WTC11 (cell line): Measurements from ENCODE around the gene SLC26A11. TPM values are rescaled to one million over a fixed set of nuclear protein-coding genes. Genes with fewer than 3 reads are reported as not detected.

Experiments used
- ATAC-seq: fragments of 200-7000 bp; cut with Tn5 transposase; 2 replicates; pipeline ENCODE4 v1.10.0; 2021; ENCODE audit warnings: mild to moderate bottlenecking, moderate library complexity
- CTCF ChIA-PET: fragments of 300-600 bp; sonication (Branson Sonifier 250); formaldehyde crosslinking; loops from one replicate; lab custom pipeline; 2021; ENCODE audit warnings: antibody characterized with exemption; lab: Charles Lee
- POLR2A ChIA-PET: fragments of 350-600 bp; sonication (Branson Sonifier 250); formaldehyde crosslinking; loops from one replicate; lab custom pipeline; 2021; ENCODE audit warnings: antibody characterized with exemption; lab: Charles Lee
- DNase-seq: peaks from one replicate; pipeline ENCODE4 v3.0.0; 2021; ENCODE audit warnings: low spot score
- H3K27ac Mint-ChIP-seq: 2 replicates; pipeline ENCODE4 v1.8.0; 2021; ENCODE audit warnings: mixed read lengths
- H3K27me3 Mint-ChIP-seq: 2 replicates; pipeline ENCODE4 v1.8.0; 2021; ENCODE audit warnings: low read depth, mild to moderate bottlenecking, moderate library complexity, mixed read lengths
- H3K36me3 Mint-ChIP-seq: 2 replicates; pipeline ENCODE4 v1.8.0; 2021; ENCODE audit warnings: mixed read lengths
- H3K4me1 Mint-ChIP-seq: 2 replicates; pipeline ENCODE4 v1.8.0; 2022; ENCODE audit warnings: mixed read lengths
- H3K4me3 Mint-ChIP-seq: 2 replicates; pipeline ENCODE4 v1.8.0; 2021; ENCODE audit warnings: mild to moderate bottlenecking, moderate library complexity, mixed read lengths
- H3K9me3 Mint-ChIP-seq: 2 replicates; pipeline ENCODE4 v1.8.0; 2021; ENCODE audit warnings: mixed read lengths
- CBFB ChIP-seq: sonication (generic); formaldehyde crosslinking; IDR thresholded peaks from 2 replicates; pipeline ENCODE4 v1.8.1; 2022; ENCODE audit warnings: mild to moderate bottlenecking, low read depth, missing genetic modification reagents
- CREM ChIP-seq: sonication (generic); formaldehyde crosslinking; IDR thresholded peaks from 2 replicates; pipeline ENCODE4 v1.8.1; 2022; ENCODE audit warnings: mild to moderate bottlenecking, missing genetic modification reagents, moderate library complexity
- ELF4 ChIP-seq: sonication (generic); formaldehyde crosslinking; IDR thresholded peaks from 2 replicates; pipeline ENCODE4 v1.8.1; 2022; ENCODE audit warnings: low read depth, mild to moderate bottlenecking, moderate library complexity, missing genetic modification reagents
- FOXK1 ChIP-seq: sonication (generic); formaldehyde crosslinking; IDR thresholded peaks from 2 replicates; pipeline ENCODE4 v1.8.0; 2022; ENCODE audit warnings: mild to moderate bottlenecking, moderate library complexity, missing genetic modification reagents
- NFE2L1 ChIP-seq: sonication (generic); formaldehyde crosslinking; IDR thresholded peaks from 2 replicates; pipeline ENCODE4 v1.8.1; 2023; ENCODE audit warnings: missing genetic modification reagents
- SP1 ChIP-seq: sonication (generic); formaldehyde crosslinking; conservative IDR thresholded peaks from 2 replicates; pipeline ENCODE4 v1.8.1; 2022; ENCODE audit warnings: missing genetic modification reagents
- TP53 ChIP-seq: sonication (generic); formaldehyde crosslinking; IDR thresholded peaks from 2 replicates; pipeline ENCODE4 v1.8.1; 2023; ENCODE audit warnings: mild to moderate bottlenecking, missing genetic modification reagents
- ZNF121 ChIP-seq: sonication (generic); formaldehyde crosslinking; IDR thresholded peaks from 2 replicates; pipeline ENCODE4 v1.8.0; 2023; ENCODE audit warnings: missing genetic modification reagents
- ZNF416 ChIP-seq: fragments of 250-450 bp; sonication (Bioruptor Pico); IDR thresholded peaks from 2 replicates; pipeline ENCODE4 v1.9.0; 2021; ENCODE audit warnings: mild to moderate bottlenecking, inconsistent platforms
- ZNF423 ChIP-seq: fragments of 250-450 bp; sonication (Bioruptor Pico); IDR thresholded peaks from 2 replicates; pipeline ENCODE4 v2.1.2; 2022; ENCODE audit warnings: mild to moderate bottlenecking, moderate library complexity
- total RNA-seq: library from RNA; stranded (reverse); gene quantifications from 3 replicates; pipeline ENCODE4 v1.2.3, GENCODE V29; 2021
- TF ChIP-seq, protein P1 (sequence below): sonication (generic); formaldehyde crosslinking; IDR thresholded peaks from 2 replicates; pipeline ENCODE4 v1.8.1; 2022; ENCODE audit warnings: low read depth, mild to moderate bottlenecking, moderate library complexity, missing genetic modification reagents, borderline replicate concordance
- TF ChIP-seq, protein P2 (sequence below): fragments of 250-450 bp; sonication (Bioruptor Pico); IDR thresholded peaks from 2 replicates; pipeline ENCODE4 v1.9.0; 2021; ENCODE audit warnings: moderate library complexity, mild to moderate bottlenecking, inconsistent platforms, borderline replicate concordance
- TF ChIP-seq, protein P3 (sequence below): sonication (generic); formaldehyde crosslinking; IDR thresholded peaks from 2 replicates; pipeline ENCODE4 v1.8.1; 2022; ENCODE audit warnings: mild to moderate bottlenecking, moderate library complexity, missing genetic modification reagents
- TF ChIP-seq, protein P4 (sequence below): fragments of 250-450 bp; sonication (Bioruptor Pico); IDR thresholded peaks from 2 replicates; pipeline ENCODE4 v1.9.0; 2021; ENCODE audit warnings: mild to moderate bottlenecking, borderline replicate concordance
- TF ChIP-seq, protein P5 (sequence below): fragments of 250-450 bp; sonication (Bioruptor Pico); IDR thresholded peaks from 2 replicates; pipeline ENCODE4 v1.9.0; 2021; ENCODE audit warnings: mild to moderate bottlenecking

The SLC26A11 gene
- total RNA-seq, 1 experiment from 2014 or later = 26.4 TPM

DNA sequence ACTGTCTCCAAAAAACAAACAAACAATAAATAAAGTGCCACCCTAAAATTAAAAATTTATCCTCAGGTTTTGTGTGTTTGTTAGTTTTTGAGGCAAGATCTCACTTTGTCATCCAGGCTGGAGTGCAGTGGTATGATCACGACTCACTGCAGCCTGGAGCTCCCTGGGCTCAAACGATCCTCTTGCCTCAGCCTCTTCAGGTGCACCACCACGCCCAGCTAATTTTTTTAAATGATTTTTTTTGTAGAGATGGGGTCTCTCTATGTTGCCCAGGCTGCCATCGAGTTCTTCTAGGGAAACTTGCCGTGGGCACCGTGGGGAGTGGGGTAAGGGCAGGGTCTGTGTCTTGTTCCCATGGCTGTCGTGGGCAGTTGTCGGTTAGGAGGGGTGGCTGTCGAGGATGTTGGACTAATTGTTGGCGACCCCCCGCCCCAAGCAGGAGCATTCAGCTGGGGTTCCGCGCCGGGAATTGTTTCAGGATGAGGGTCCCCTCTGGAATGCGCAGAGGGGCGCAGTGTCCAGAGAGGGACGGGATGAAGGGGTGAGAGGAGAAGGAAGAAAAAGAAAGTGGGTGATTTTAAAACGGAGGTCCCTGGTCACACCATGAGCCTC is 39.3 kb downstream of the SLC26A11 start:
- Mint-ChIP-seq H3K4me3 (peak overlapping the region; percentile 88), H3K27ac (peak overlapping the region; percentile 99), H3K36me3 (peaks cover 3% of the 10 kb centered on the region), H3K9me3 (no peaks in the 10 kb centered on the region), H3K27me3 (no peaks in the 10 kb centered on the region), H3K4me1 (peaks cover 66% of the 10 kb centered on the region)
- DNase-seq (no peak), ATAC-seq (no peak)
- ChIA-PET CTCF (interaction anchor here (1.6 kb wide), 1 partner anchor 177 kb away, joined by 3 read pairs; no protein-coding TSS in a partner anchor), POLR2A (no interaction called here)
- TF ChIP-seq, protein P1, sequence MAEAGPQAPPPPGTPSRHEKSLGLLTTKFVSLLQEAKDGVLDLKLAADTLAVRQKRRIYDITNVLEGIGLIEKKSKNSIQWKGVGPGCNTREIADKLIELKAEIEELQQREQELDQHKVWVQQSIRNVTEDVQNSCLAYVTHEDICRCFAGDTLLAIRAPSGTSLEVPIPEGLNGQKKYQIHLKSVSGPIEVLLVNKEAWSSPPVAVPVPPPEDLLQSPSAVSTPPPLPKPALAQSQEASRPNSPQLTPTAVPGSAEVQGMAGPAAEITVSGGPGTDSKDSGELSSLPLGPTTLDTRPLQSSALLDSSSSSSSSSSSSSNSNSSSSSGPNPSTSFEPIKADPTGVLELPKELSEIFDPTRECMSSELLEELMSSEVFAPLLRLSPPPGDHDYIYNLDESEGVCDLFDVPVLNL = no peak
- peak; percentile 88 for TF ChIP-seq ZNF121 (CRISPR knock-in tag)

DNA sequence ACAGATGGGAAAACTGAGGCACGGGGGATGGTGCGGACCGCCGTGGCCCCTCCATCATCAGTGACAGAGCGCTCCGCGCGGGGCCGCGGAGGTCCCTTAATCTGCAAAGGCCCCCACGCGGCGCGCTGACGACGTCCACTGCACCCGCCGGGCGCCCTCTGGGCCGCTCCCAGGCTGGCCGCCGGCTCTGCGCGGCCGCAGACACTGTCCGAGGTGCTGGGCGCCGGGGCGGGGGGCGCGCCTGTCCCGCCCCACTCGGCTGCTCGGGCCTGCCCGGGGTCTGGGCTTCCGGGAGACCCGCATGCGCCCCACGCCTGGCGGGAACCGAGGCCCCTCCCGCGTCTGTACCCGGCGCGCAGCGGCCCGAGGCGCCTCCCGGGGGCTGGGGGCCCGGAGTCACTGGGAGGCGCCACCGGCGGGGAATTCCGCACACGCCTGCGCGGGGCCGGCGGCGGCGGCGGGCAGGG is 39.9 kb downstream of the SLC26A11 start:
- POLR2A ChIA-PET = interaction anchor here (0.6 kb wide), 1 partner anchor 12 kb away, joined by 3 read pairs; no protein-coding TSS in a partner anchor
- H3K9me3 Mint-ChIP-seq = no peaks in the 10 kb centered on the region
- peaks cover 67% of the 10 kb centered on the region for H3K4me1 Mint-ChIP-seq
- DNase-seq (peak; percentile 72), ATAC-seq (peak; percentile 53)
- H3K27ac Mint-ChIP-seq = peak overlapping the region; percentile 99
- peak overlapping the region; percentile 88 for H3K4me3 Mint-ChIP-seq
- no peaks in the 10 kb centered on the region for H3K27me3 Mint-ChIP-seq
- TF ChIP-seq ZNF416 (CRISPR knock-in tag) (0 out of 2 replicates have a peak, but pooled peaks have one; percentile 26), NFE2L1 (no peak), ELF4 (0 out of 2 replicates have a peak, but pooled peaks have one; percentile 53), TP53 (peak; percentile 42; the same call in 1 of the 2 replicates), FOXK1 (CRISPR knock-in tag) (0 out of 2 replicates have a peak, but pooled peaks have one; percentile 13), CREM (CRISPR knock-in tag) (0 out of 2 replicates have a peak, but pooled peaks have one; percentile 26), SP1 (CRISPR knock-in tag) (peak; percentile 43; the same call in 1 of the 2 replicates), ZNF423 (CRISPR knock-in tag) (0 out of 2 replicates have a peak, but pooled peaks have one; percentile 4), CBFB (0 out of 2 replicates have a peak, but pooled peaks have one; percentile 31)
- TF ChIP-seq, protein P2, sequence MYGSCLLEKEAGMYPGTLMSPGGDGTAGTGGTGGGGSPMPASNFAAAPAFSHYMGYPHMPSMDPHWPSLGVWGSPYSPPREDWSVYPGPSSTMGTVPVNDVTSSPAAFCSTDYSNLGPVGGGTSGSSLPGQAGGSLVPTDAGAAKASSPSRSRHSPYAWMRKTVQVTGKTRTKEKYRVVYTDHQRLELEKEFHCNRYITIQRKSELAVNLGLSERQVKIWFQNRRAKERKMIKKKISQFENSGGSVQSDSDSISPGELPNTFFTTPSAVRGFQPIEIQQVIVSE (CRISPR knock-in tag) = no peak
- TF ChIP-seq, protein P3, sequence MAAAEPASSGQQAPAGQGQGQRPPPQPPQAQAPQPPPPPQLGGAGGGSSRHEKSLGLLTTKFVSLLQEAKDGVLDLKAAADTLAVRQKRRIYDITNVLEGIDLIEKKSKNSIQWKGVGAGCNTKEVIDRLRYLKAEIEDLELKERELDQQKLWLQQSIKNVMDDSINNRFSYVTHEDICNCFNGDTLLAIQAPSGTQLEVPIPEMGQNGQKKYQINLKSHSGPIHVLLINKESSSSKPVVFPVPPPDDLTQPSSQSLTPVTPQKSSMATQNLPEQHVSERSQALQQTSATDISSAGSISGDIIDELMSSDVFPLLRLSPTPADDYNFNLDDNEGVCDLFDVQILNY (CRISPR knock-in tag) = peak; percentile 61; the same call in 1 of the 2 replicates
- TF ChIP-seq, protein P1 = peak; percentile 72; the same call in 1 of the 2 replicates
- TF ChIP-seq, protein P4, sequence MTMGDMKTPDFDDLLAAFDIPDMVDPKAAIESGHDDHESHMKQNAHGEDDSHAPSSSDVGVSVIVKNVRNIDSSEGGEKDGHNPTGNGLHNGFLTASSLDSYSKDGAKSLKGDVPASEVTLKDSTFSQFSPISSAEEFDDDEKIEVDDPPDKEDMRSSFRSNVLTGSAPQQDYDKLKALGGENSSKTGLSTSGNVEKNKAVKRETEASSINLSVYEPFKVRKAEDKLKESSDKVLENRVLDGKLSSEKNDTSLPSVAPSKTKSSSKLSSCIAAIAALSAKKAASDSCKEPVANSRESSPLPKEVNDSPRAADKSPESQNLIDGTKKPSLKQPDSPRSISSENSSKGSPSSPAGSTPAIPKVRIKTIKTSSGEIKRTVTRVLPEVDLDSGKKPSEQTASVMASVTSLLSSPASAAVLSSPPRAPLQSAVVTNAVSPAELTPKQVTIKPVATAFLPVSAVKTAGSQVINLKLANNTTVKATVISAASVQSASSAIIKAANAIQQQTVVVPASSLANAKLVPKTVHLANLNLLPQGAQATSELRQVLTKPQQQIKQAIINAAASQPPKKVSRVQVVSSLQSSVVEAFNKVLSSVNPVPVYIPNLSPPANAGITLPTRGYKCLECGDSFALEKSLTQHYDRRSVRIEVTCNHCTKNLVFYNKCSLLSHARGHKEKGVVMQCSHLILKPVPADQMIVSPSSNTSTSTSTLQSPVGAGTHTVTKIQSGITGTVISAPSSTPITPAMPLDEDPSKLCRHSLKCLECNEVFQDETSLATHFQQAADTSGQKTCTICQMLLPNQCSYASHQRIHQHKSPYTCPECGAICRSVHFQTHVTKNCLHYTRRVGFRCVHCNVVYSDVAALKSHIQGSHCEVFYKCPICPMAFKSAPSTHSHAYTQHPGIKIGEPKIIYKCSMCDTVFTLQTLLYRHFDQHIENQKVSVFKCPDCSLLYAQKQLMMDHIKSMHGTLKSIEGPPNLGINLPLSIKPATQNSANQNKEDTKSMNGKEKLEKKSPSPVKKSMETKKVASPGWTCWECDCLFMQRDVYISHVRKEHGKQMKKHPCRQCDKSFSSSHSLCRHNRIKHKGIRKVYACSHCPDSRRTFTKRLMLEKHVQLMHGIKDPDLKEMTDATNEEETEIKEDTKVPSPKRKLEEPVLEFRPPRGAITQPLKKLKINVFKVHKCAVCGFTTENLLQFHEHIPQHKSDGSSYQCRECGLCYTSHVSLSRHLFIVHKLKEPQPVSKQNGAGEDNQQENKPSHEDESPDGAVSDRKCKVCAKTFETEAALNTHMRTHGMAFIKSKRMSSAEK (CRISPR knock-in tag) = no peak
- TF ChIP-seq, protein P5, sequence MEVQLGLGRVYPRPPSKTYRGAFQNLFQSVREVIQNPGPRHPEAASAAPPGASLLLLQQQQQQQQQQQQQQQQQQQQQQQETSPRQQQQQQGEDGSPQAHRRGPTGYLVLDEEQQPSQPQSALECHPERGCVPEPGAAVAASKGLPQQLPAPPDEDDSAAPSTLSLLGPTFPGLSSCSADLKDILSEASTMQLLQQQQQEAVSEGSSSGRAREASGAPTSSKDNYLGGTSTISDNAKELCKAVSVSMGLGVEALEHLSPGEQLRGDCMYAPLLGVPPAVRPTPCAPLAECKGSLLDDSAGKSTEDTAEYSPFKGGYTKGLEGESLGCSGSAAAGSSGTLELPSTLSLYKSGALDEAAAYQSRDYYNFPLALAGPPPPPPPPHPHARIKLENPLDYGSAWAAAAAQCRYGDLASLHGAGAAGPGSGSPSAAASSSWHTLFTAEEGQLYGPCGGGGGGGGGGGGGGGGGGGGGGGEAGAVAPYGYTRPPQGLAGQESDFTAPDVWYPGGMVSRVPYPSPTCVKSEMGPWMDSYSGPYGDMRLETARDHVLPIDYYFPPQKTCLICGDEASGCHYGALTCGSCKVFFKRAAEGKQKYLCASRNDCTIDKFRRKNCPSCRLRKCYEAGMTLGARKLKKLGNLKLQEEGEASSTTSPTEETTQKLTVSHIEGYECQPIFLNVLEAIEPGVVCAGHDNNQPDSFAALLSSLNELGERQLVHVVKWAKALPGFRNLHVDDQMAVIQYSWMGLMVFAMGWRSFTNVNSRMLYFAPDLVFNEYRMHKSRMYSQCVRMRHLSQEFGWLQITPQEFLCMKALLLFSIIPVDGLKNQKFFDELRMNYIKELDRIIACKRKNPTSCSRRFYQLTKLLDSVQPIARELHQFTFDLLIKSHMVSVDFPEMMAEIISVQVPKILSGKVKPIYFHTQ (CRISPR knock-in tag) = no peak
- CTCF ChIA-PET = no interaction called here
- peaks cover 6% of the 10 kb centered on the region for H3K36me3 Mint-ChIP-seq
